NCI-H1417 (cell line): ENCODE results near the gene MORF4L1.
"Not testable (repeated sequence)": the region's sequence is repeated elsewhere in the genome, so short reads cannot be mapped to it uniquely, and the experiment has no call there.

Source experiments
- DNase-seq, 3 experiments: peaks; one replicate each; lab custom pipeline; 2025; lab: John Stamatoyannopoulos, UW

Gene MORF4L1

DNA sequence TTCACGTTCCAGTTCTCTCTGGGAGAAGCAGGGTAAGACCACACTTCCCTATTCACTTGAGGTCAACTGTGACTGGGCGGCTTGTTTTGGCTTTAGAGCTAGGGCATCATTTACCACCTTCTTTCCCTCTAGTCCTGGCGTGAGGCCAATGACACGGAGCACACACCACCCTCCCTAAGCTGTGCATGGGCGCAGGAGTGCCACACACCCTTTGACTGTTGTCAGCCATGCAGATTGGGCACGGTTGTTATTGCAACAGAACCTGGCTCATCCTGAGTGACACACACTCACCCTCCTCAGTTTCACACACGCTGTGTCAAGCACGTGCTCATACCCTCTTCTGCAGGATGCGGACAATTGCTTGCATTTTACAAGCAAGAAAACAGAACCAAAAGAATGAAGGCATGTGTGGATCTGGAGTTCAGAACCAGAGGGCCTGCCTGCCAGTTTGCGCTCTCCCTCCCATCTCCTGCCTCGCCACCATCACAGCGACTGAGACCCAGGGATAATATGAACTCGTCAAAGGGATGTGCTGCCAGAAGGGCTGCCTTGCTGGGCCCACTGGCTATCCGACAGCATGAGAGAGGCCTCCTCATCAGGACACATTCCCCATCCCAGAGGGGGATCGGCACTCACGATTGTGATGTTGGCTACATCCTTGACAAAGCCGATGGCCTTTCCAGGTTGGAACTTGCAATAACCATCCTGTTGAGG is 54.5 kb downstream of the MORF4L1 start:
- DNase-seq: no peak

DNA sequence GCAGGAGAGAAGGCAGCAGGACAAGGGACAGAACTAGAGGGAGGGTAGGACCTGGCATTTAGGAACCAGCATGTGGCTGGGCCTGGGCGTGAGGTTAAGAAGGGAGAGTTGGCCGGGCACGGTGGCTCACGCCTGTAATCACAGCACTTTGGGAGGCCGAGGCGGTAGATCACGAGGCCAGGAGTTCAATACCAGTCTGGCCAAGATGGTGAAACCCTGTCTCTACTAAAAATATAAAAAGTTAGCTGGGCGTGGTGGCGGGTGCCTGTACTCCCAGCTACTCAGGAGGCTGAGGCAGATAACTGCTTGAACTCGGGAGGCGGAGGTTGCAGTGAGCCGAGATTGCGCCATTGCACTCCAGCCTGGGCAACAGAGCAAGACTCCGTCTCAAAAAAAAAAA is 55.5 kb downstream of the MORF4L1 start:
- DNase-seq: not testable (repeated sequence)

DNA sequence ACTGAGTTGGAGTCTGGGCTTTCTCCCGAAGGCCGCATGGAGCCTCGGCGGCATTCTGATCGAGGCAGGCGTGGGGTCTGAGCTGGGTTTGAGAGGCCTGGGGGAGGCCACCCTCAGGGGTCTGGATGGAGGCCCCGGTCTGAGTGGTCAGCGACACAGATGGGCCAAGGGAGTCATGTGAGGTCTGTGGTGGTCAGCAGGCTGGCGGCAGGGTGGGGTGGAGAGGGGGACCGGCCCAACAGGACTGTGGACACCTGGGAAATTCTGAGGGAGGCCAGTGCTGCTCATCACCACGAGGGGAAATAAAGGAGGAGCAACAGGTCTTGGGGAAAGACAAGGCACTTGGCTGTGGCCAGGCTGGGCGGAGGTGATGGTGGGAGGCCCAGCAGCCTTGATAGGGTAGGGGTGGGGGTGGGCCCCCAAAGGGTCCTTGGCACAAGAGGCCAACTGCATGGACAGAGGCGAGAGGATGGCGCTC is 56.0 kb downstream of the MORF4L1 start:
- DNase-seq: no peak

DNA sequence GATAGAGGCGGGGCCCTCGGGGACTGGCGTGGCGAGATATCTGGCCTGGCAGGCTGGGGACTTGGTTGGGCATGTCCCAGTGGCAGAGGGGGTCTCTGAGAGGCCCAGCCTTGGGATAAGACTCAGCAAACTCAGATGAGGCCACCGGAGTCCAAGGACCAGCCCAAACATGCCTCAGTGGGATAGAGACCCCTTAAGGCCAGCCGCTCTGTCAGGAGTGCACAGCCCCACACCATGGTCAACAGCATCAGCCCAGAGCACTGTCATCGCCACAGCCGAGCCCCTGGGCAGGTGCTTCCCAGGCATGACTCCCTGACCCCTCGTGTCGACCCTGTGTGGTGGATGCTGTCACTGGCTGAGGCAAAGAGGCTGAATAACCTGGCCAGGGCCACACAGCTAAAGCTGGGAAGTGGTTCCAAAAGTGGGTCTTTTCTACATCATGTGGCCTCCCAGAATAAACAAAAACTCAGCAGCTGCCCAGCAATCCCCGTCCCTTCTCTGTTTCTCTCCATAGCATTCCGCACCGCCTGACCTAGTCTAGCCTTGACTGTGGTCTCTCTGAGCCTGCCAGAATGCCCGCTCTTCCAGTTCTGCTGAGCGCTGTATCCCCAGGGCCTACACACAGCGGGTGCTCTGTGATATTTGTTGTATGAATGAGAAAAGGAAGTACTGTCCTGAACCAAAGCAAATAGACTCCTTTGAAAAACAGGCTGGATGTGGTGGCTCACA is 57.0 kb downstream of the MORF4L1 start:
- peak in 1 of 3 experiments; percentile 11 for DNase-seq

DNA sequence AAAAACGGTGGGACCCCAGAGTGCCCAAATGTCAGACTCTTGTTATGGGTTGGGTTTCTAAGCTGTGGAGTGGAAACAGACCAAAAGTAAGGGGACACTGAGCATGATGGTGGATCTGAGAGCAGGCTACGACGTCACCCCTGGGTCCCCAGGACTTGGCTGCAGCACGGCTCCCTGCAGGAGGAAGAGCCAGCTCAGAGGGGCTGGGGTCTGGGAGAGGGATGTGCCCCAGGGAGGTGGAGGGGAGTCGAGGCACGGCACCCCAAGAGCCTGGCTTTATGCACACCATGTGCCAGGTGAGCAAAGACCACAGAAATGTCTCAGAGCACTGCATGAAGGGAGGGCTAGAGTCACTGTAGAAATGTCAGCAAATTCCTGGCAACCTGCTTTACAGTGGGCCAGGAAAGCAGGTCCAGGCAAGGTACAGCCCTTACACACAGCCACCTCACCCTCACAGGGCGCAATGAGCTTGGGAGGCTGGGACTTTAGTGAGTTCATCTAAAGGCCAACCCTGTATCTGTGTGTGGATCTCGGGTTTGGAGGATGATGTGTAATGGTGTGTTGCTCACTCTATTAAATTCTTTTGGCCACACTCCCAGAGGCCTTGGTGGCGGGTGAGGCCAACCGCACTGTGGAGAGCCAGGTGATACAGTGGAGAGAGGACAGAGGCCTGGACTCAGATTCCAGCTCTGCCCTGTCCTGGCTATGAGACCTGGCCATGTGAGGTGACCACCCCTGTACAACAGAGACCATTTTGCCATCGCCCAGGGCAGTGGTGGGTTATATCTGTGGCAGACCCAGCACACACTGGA is 58.1 kb downstream of the MORF4L1 start:
- DNase-seq: no peak

DNA sequence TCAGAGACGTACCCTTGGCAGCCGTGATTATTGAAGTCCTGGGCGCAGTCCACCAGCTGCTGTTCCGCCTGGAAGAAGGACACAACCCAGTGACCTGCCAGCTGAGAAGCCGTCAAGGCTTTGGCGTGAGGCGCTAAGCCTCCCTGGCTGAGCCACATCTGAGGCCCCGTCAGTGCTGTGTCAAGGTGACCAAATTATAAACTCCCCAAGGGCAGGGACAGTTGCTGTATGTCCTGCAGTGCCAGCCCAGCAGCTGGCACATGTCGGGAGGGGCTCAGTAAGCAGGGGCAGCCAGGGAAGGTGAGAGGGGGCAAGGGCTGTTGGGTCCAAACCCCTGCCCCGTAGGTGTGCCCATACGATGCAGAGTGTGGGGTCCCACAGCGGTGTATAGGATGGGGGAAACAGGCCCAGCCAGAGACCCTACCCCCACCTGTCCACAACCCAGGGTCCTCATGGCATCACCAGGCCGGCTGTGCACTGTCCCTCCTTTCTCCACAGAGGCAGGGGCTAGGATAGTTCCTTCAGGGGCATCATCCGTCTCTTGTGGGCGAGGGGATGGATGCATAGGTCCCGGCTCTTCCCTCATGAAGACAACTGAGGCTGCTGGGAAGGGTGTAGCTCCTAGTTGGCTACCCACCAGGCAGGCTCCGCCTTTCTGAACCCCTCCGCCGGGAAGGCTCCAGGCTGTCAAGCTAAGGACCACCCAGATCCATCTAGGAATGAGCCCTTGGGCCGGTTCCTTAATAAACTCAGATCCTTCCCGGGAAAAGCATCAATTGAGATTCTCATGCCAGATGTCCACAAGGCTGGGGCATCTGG is 59.0 kb downstream of the MORF4L1 start:
- no peak for DNase-seq

DNA sequence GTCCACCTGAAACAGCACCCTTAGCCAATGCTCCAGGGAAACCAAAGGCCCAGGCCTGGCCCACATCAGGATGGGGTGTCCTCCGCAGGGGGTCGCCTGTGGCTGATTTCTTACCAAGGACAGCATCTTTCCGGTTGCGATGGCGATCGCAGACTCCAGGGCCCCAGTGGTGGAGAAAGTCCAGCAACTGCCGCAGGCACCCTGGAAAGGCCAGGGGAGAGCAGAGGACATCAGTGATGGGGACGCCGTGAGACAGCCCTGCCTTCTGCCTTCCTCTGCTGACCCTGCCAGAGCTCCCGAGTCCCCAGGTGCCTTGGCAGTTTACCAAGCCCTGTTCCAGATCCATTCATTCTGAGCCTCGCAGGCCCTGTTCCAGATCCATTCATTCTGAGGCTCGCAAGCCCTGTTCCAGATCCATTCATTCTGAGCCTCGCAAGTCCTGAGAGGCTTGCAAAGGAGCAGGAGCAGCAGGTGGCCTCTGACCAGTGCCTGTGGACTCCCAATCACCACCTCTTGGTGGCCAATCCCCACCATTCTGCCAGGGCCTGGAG is 59.6 kb downstream of the MORF4L1 start:
- DNase-seq: no peak

DNA sequence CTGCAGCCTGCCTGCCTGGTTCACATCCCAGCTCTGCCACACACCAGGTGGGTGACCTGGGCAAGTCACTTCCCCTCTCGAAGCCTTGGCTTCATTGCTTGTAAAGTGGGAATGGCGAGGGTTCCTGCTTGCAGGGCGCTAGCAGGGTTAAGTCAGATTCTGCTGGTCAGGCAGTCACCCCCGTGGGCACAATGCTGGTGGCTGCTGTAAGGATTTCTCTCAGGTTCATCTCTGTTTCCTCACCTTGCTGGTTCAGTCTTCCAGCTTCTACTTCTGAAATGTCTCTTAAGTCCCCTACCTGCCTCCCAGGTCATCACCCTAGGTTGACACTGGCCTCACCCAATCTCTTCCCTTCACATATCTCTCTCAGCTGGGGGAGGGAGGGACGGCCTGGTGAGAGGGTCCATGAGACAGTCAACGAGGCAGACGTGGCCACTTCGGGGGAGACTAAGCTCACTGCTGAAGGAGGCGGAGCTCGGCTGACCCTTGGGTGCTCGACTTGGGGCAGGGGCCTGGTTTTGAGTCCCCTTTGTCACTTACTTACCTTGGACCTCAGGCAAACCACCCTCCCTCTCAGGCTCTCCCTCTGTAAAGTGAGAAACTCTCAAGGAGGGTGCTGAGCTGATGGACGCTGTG is 60.6 kb downstream of the MORF4L1 start:
- DNase-seq: no peak

DNA sequence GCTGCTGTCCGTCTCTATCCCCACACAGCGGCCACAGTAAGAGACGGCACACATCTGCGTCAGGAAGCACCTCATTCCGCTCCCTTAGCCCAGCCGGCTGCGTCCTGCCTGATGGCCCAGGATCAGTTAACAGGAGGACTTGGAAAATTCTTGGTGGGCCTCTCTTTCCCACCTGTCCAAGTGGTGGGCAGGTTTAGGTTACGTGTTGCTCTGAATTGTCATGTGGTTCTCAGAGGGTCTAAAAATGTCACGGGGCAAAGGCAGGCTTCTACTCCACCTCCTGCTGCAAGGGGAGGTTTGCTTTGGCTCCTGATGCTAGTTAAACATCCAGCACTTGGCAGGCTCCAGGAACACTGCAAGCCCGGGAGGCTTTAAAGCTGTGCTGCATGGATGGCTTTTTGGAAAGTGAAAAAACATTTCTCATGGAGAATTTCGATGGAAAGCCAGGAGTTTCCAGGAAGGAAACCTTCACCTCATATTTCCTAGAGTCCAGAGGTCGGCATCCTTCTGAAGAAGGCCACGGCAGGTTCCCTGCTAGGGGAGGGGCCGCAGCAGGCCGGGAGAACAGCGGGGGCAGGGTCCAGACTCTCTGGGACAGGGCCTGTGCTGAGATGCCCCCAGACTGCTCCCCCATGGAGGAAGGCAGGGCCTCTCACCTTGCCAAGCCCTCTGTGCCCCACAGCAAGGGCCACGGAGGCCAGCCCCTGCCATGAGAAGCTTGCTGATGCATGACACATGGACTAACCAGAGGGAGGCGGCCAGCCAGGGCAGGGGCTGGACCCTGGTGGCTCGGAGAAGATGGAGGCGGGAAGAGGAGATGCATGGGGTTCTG is 61.3 kb downstream of the MORF4L1 start:
- no peak for DNase-seq

DNA sequence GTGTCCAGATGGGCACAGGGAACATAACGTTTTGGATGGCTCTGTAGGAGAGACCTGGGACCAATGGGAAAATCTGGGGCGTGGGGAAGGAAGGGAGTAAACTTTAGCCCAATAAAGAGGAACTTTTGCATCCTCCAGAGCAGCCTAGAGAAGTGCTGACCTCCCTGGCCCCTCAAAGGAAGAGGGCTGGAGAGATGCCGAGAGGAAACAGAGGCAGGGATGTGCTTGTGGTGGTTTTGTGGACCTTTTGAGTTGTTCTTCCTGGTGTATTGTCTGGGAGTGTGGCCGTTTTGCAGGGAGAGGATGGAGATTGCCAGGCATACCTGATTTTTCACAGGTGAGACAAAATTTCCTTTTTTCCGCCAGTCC is 61.9 kb downstream of the MORF4L1 start:
- no peak for DNase-seq

DNA sequence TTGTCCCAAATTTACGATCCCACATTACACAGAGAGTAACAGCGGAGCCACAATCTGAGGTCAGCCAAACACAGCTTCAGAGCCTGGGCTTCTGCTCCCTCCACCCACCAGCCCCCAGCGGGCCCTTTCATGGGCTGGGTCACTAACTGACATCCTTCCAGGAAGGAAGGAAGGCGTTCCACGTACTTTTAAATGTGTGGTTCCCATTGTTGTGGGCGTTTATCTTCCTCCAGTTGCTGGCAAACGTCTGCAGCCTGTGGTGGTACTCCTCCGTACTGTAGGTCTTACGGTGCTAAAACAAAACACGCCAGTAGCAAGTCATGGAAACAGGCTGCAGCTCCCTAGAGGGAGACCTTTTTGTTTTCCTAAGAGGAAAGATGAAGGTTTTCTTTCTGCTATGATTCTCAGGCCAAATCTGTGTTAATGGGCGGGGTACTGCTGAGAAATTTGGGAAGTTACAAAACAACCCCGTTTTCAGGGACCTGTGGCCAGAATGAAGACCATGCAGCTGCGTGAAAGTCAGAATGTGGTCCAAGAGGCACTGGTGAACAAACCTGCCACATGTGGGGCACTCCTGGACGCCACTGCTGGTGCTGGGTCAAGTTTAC is 64.5 kb downstream of the MORF4L1 start:
- no peak for DNase-seq

DNA sequence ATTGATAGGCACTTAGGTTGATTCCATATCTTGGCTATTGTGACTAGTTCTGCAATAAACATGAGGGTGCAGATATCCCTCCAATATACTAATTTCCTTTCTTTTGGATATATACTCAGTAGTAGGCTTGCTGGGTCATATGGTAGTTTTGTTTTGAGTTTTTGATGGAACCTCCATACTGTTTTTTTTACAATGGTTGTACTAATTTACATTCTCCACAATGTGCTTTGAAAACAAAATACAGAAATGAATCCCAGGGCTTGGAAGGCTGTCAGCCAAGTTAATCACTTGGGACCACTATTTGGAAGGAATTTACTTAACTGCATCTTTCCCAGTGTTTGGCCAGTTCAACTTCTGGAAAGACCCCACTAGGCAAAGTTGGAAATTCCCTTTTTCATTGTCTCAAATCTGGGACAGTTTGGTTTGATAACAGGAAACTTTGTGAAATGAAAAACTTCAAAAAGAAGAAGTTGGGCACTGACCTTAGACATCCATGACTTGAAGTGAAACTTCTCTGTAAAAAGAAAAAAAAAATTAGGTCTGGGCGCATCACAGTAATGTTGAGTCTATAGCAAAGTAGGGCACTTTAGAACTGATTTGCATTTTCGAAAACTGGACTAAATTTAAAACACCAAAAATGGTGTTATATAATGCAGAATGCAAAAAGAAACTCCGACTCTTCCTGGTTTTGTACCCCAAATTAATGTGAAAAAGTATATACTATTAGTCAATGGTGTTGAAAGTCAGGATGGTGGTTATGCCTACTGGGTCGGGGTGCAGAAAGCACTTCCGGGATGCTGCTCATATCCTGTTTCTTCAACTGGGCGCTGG is 66.2 kb downstream of the MORF4L1 start:
- DNase-seq: no peak

DNA sequence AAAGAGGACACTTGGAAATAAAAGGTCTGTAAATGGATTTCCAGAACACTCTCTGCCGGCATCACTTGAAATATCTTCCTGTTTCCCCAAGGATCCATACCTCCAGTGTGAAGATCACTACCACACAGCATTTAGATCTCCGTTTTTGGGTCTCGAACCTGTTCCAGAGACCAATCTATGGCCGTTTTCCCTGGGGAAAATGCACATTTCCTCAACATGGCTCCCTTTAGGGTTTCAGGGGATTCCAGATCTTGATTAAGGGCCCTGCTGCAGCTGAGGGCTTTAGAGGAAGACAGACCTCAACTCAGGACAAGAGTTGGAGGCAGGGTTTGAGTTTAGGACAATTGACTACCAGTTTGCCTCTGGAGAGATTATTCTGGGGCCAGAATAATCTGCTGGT is 70.1 kb downstream of the MORF4L1 start:
- no peak for DNase-seq

DNA sequence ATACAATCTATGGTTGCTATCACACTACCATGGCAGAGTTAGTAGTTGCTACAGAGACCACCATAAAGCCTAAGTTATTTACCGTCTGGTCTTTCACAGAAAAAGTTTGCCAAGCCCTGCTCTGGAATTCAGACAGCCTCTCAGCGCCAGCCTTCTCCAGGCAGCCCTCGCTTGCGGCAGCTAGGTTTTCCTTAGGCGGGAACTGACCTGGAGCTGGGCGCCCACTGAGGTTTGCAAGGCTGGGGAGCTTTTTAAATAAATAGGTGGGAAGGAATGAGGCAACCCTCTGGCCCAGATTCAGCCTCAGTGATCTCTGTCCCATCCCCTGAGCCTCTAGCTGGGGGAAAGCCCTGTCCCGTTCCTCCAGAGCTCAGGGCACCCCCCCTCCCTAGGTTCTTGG is 71.0 kb downstream of the MORF4L1 start:
- DNase-seq: no peak

DNA sequence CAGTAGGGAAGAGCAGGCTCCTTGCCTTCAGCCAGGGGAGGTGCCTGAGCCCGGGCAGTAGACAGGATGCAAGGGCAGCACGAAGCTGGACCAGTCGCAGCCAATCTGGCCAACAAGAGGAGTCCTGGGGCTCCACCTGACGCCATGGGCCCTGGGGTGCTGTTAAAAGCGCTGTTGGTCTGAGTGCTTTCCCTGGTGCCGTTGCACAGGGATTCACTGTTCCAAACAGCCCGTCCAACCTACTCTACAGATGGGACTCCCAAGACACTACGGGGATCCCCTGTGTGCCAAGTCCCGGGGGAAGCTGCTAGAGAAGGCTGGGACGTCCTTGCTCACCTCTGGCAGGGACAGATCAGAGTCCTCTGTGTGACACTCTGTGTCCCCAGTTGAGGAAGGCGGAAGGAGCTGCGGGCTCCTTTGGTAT is 71.5 kb downstream of the MORF4L1 start:
- DNase-seq: no peak

DNA sequence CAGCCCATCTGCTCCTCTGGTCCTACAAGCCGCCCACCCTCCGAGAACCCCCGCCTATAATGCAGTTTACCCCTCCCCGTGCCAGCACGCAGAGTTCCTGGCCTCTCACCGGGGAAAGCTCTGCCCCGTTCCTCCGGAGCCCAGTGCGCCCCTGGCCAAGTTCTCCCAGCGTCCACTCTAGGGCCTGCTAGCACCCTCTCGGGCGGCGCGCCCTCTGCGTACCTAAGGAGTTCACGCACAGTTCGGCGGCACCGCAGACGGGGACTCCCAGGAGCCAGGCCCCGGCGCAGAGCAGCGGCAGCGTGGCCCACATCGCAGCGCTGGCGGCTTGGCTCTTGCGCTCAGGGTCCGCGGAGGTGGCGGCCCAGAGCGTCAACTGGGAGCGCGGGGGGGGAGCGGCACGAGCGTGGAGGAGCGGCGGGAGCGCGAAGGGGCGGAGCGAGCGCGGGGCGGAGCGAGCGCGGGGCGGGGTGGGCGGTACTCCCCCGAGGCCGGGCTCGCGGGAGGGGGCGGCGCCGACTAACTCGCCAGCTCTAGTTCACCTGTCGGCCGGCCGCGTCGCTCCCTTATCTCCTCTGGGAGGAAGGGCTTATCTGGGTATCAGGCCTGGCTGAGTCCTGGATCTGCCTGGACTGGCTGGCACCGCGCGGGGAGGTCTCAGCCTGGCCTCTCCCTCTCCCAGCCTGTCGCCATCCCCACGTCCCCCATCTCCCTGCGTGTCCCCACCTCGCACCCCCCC is 72.1 kb downstream of the MORF4L1 start, which contains the start of gene CTSH:
CTSH (minus strand) TSS at position 378 of the 739 bp plus-strand sequence; CDS start at position 313, 65 bp downstream.
- peak; percentile 63 to 91 (median 89) for DNase-seq

DNA sequence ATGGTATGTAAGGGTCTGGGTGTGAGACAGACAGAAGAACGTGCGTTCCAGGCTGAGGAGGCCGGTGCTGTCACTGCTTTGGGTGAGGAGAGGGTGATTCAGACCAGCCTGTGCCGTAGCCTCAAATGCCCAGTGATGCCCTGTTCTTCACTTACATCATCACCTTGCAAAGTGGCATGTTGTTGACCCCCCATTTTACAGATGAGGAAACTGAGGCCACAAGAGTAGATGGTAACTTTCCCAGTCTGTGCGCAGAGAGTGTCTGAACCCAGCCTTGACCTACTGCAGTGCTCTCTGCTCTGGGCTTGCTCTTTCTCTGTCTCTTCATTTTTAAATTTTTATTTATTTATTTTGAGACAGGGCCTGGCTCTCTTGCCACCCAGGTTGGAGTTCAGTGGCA is 73.8 kb downstream of the MORF4L1 start:
- no peak for DNase-seq

DNA sequence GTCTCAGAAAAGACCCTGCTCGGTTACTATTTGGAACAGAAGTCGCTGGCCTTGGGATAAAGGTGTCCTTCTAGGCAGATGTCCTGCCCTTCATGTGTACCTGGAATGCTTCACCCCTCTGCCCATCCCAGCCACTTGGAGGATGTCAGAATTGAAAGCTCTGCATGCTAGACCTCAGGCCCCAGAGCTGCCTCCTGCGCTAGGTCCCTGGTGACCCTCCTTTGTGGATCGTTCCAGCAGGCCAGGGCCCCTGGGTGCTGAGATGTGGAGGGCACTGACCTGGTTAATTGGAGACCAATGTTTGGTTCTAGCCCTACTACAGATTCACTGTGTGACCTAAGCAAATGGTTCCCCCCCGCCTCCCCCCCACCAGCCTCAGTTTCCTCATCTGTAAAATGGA is 74.8 kb downstream of the MORF4L1 start:
- DNase-seq: no peak
